ENCODE measurements around the gene FLCN. TPM values are rescaled to one million over a fixed set of nuclear protein-coding genes. Genes with fewer than 3 reads are reported as not detected.

Gene FLCN
- total and polyA plus RNA-seq, 10 of the 15 experiments (the other 5 are each of a cell fraction or from before 2014, with no cell fraction given) = 1.1 to 24.7 (median 10.4) TPM

GRCh38 chr17:17206124-17206912, 30.6 kb downstream of the FLCN start, which contains the start of gene PLD6:
PLD6 (minus strand) TSS chr17:17206333; CDS start chr17:17206286, 47 bp downstream.
- H3K4me1 ChIP-seq (ENCODE audit: control insufficient read depth, insufficient read depth, low read length) = peaks cover 9% of the 10 kb centered on the region; the same call in 1 of the 2 replicates
- SMC1A ChIA-PET (ENCODE audit: uncharacterized antibody, unreplicated experiment) = no interaction called here
- CTCF ChIA-PET = interaction anchor here (1.4 to 1.5 kb wide), 2 partner anchors 11 to 16 kb away, joined by 3 read pairs; no protein-coding TSS in a partner anchor
- FAIRE-seq (peak; percentile 96), DNase-seq (ENCODE audit: low read depth, low spot score) (peak; percentile 72), ATAC-seq (peak; percentile 83)
- POLR2A ChIA-PET = interaction anchor here (1.0 to 1.1 kb wide), 2 partner anchors 15 to 25 kb away, joined by 3 to 4 read pairs; no protein-coding TSS in a partner anchor
- peak within 1 kb of the TSS; percentile 58 for H3K27ac ChIP-seq (ENCODE audit: control insufficient read depth, insufficient read depth)
- peak within 1 kb of the TSS; percentile 99 for H3K4me2 ChIP-seq (ENCODE audit: control insufficient read depth, insufficient read depth)
- WGBS (ENCODE audit: insufficient coverage, insufficient replicate concordance, low lambda C conversion rate, missing lambda C conversion rate) = 13% methylated on average over 59 of the region's 78 CpGs
- no peaks in the 10 kb centered on the region for H4K20me1 ChIP-seq (ENCODE audit: control insufficient read depth, insufficient read depth)
- RAD21 ChIA-PET (ENCODE audit: unreplicated experiment) = interaction anchor here (1.2 kb wide), 1 partner anchor 41 kb away, joined by 4 read pairs; no protein-coding TSS in a partner anchor
- peaks cover 2 to 7% of the 10 kb centered on the region in 2 experiments for H3K36me3 ChIP-seq (ENCODE audit: control insufficient read depth in 2 of 2, insufficient read depth in 2 of 2, low read length in 1 of 2)
- in situ Hi-C loops (cut with MboI) = no loop called here
- peaks cover 32% of the 10 kb centered on the region for H3K79me2 ChIP-seq (ENCODE audit: control insufficient read depth, insufficient read depth, low read length)
- H2AFZ ChIP-seq (ENCODE audit: control insufficient read depth, low read depth, low read length) = peak within 1 kb of the TSS; percentile 80
- no peaks in the 10 kb centered on the region for H3K27me3 ChIP-seq (replicated peaks in 1 of 2; ENCODE audit: control insufficient read depth in 2 of 2, insufficient read depth in 2 of 2, low read length in 1 of 2)
- H3K4me3 ChIP-seq = peak within 1 kb of the TSS; percentile 74
- H3K9ac ChIP-seq (ENCODE audit: control insufficient read depth, insufficient read depth, low read length) = peak within 1 kb of the TSS; percentile 81
- intact Hi-C loops (cut with micrococcal nuclease; ENCODE audit: unreplicated experiment) = loop anchor here (1.0 to 10.0 kb wide), 3 partner anchors 31 to 202 kb away; partner anchors contain the start of genes FLCN and NT5M
- BruUV-seq (replicated peaks) = no TSS peak
- no peaks in the 10 kb centered on the region for H3K9me3 ChIP-seq (replicated peaks; ENCODE audit: control insufficient read depth, insufficient read depth, low read length)
- TF ChIP-seq SP1 (IDR thresholded peaks at IDR 0.05; ENCODE audit: low read depth, low read length) (peak; percentile 90), MEF2A (IDR thresholded peaks at IDR 0.05; ENCODE audit: insufficient read depth, low read depth, low read length) (no peak), POLR2AphosphoS5 (IDR thresholded peaks at IDR 0.05; ENCODE audit: low read length) (peak; percentile 74), MTA3 (IDR thresholded peaks at IDR 0.05; ENCODE audit: borderline replicate concordance, low read length) (no peak), EZH2 (IDR thresholded peaks at IDR 0.05; ENCODE audit: borderline replicate concordance, control insufficient read depth, low read depth, low read length) (no peak), ZNF217 (IDR thresholded peaks at IDR 0.05) (no peak), ESRRA (IDR thresholded peaks at IDR 0.05; ENCODE audit: low read length) (no peak), TCF7 (IDR thresholded peaks at IDR 0.05; ENCODE audit: borderline replicate concordance) (no peak), DPF2 (IDR thresholded peaks at IDR 0.05) (peak; percentile 90; the same call in 1 of the 2 replicates), BRCA1 (IDR thresholded peaks at IDR 0.05; ENCODE audit: low read depth, low read length) (no peak), ZBED1 (IDR thresholded peaks at IDR 0.05; ENCODE audit: borderline replicate concordance) (no peak), MYB (IDR thresholded peaks at IDR 0.05; ENCODE audit: borderline replicate concordance, low read depth, low read length) (no peak), HDAC2 (IDR thresholded peaks at IDR 0.05) (no peak), ETV6 (conservative IDR thresholded peaks at IDR 0.05 in 1 of 2, IDR thresholded peaks at IDR 0.05 in 1 of 2; ENCODE audit: borderline replicate concordance in 1 of 2, low read depth in 1 of 2) (no peak), KAT2A (conservative IDR thresholded peaks at IDR 0.05; ENCODE audit: control insufficient read depth, low read depth, low read length) (no peak), CBX3 (IDR thresholded peaks at IDR 0.05; ENCODE audit: borderline replicate concordance, low read depth) (no peak), BHLHE40 (IDR thresholded peaks at IDR 0.05; ENCODE audit: borderline replicate concordance in 1 of 2, low read depth in 2 of 2, low read length in 1 of 2) (peak; percentile 98 to 100)
- TF ChIP-seq, protein P1, sequence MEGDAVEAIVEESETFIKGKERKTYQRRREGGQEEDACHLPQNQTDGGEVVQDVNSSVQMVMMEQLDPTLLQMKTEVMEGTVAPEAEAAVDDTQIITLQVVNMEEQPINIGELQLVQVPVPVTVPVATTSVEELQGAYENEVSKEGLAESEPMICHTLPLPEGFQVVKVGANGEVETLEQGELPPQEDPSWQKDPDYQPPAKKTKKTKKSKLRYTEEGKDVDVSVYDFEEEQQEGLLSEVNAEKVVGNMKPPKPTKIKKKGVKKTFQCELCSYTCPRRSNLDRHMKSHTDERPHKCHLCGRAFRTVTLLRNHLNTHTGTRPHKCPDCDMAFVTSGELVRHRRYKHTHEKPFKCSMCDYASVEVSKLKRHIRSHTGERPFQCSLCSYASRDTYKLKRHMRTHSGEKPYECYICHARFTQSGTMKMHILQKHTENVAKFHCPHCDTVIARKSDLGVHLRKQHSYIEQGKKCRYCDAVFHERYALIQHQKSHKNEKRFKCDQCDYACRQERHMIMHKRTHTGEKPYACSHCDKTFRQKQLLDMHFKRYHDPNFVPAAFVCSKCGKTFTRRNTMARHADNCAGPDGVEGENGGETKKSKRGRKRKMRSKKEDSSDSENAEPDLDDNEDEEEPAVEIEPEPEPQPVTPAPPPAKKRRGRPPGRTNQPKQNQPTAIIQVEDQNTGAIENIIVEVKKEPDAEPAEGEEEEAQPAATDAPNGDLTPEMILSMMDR (IDR thresholded peaks at IDR 0.05 in 2 of 3, conservative IDR thresholded peaks at IDR 0.05 in 1 of 3; ENCODE audit: control insufficient read depth in 2 of 3, extremely low read depth in 1 of 3, insufficient read depth in 1 of 3, low read depth in 3 of 3, low read length in 3 of 3) = no peak
- TF ChIP-seq, protein P2, sequence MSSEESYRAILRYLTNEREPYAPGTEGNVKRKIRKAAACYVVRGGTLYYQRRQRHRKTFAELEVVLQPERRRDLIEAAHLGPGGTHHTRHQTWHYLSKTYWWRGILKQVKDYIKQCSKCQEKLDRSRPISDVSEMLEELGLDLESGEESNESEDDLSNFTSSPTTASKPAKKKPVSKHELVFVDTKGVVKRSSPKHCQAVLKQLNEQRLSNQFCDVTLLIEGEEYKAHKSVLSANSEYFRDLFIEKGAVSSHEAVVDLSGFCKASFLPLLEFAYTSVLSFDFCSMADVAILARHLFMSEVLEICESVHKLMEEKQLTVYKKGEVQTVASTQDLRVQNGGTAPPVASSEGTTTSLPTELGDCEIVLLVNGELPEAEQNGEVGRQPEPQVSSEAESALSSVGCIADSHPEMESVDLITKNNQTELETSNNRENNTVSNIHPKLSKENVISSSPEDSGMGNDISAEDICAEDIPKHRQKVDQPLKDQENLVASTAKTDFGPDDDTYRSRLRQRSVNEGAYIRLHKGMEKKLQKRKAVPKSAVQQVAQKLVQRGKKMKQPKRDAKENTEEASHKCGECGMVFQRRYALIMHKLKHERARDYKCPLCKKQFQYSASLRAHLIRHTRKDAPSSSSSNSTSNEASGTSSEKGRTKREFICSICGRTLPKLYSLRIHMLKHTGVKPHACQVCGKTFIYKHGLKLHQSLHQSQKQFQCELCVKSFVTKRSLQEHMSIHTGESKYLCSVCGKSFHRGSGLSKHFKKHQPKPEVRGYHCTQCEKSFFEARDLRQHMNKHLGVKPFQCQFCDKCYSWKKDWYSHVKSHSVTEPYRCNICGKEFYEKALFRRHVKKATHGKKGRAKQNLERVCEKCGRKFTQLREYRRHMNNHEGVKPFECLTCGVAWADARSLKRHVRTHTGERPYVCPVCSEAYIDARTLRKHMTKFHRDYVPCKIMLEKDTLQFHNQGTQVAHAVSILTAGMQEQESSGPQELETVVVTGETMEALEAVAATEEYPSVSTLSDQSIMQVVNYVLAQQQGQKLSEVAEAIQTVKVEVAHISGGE (CRISPR knock-in tag; IDR thresholded peaks at IDR 0.05) = no peak
